GM18508 (cell line): ENCODE results near the gene CUTA.

Experiments used
- ATAC-seq: cut with Tn5 transposase; IDR thresholded peaks from one replicate; pipeline ENCODE4 v1.9.1; 2021; ENCODE audit warnings: moderate number of reproducible peaks; ENCODE audit not compliant: insufficient read depth, unreplicated experiment

CUTA gene

GRCh38 chr6:33440649-33441309 lies 22.9 kb upstream of the CUTA start:
- no peak for ATAC-seq

- ATAC-seq, result no peak
These were observed 22.2 kb upstream of the CUTA start for GRCh38 chr6:33439956-33440648.

DNA sequence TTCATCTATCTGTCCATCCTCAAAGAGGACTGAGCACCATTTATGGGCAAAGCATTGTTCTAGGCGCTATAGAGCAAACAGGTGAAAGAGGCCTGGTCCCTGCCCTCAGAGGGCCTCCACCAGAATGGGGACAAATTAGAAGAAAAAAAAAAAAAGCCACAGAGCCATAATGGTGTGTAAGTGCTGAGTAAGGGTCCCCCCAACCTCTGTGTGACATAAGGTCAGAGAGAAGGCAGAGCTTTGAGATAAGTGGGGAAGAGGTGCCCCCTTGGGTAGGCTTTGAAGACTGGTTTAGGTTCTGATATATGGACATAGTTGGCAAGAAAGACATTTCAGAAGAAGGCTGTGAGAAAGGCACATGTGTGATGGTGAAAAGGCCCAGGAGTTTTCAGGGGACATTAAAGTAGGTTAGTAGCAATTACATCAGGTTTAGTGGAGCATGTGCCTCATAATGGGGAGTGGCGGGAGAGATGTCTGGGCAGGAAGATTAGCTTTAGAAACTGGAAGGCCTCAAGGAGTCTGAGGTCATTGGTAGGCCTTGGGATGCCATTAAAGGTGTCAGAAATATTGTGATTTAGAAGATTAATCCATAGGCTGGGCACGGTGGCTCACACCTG lies 21.2 kb upstream of the CUTA start:
- no peak for ATAC-seq

- no peak for ATAC-seq
These were observed 19.8 kb upstream of the CUTA start for GRCh38 chr6:33437666-33438065.

- ATAC-seq, result no peak
These were observed 17.1 kb upstream of the CUTA start for GRCh38 chr6:33434961-33435360.

DNA sequence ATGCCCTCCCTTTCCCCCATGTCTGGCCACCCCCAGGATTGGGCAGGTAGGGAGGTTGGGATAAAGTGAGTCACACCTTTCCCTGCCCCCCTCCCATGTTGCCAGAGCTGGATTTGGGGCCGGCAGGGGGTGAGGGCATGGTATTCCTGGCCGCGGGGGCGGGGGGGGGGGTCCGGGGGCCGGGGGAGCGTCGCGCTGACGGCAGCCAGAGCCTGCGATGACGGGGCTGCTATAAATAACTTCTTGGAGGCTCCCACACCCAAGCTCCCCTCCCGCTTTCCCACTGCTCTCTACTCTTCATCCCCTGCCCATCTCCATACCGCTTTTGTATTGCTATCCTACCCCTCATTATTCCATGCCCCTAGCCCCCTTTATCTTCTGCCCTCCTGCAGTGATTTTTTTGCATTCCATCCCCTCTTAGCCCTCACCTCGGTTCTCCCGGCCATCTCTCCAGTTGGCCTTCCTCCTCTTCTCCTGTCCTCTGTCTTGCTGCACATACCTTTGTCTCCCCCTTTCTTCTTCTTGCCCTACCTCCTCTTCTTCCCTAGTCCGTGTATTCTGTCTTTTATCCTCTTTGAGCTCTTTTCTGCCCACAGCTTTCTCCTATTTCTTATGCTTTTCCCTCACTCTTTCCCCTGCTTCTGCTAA lies 15.8 kb upstream of the CUTA start:
- ATAC-seq, result no peak

DNA sequence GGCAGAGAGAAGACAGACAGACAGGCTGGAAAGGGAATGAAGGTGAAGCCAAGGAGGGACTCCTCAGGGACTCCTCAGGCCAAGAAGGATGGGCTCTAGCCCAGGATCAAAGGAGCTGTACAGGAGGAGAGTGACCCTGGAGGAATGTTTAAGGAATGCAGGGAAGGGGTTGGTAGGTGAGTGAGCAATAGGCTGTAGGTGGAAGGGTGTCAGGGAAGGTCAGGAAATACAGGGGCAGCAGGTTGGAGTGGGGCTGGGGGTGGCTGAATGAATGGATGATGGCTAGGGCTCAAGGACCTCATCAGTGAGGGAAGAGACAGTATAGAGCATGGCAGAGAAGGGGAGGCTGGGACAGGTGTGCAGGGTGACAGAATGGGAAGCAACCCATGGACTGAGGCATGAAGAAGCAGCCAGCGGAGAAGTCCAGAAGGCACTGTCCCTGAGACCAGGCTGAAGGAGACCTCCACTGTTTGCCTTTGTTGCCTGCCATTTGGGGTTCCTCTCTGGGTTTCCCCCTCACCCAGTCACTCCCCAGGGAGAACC lies 15.2 kb upstream of the CUTA start:
- ATAC-seq, result no peak

DNA sequence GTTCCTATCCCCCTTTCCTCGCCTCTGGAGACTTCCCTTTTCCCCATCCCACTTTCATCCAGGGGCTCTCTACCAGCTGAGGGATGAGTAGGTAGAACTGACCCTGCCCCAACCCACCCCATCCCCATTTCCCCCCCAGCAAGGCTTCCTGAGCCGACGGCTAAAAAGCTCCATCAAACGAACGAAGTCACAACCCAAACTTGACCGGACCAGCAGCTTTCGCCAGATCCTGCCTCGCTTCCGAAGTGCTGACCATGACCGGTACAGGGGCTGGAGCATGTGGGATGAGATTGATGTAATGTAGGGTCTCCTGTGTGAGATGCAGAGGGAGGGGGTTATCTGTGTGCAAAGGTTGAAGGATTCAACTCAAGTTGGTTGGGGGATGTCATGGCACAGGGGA lies 14.6 kb upstream of the CUTA start:
- ATAC-seq, result no peak

DNA sequence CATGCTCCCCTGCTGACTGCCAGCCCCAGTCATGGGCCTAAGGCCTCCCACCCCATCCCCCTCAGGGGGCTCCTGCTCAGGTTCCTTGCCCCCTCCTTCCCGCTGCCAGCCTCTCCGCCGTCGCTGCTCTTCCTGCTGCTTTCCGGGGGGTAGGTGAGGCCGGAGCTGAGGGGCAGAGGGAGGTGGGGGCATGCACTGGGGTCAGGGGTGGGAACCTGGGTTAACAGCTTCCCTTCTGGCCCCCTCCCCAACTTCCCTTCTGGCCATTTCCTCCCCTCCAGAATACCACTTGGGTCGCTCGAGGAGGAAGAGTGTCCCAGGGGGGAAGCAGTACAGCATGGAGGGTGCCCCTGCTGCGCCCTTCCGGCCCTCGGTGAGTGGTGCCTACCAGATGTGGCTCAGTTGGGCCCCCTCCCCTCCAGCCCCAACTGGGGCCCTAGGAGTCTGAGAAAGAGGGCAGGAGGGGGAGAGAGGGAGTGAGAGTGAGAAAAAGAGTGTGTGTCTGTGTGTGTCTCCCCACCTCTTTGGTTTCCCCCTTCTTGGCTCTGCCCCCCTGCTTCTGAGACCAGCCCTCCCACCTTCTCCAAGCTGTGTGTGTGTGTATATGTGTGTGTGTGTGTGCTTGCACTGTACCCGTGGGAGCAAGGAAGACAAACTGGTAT lies 14.1 kb upstream of the CUTA start:
- no peak for ATAC-seq

DNA sequence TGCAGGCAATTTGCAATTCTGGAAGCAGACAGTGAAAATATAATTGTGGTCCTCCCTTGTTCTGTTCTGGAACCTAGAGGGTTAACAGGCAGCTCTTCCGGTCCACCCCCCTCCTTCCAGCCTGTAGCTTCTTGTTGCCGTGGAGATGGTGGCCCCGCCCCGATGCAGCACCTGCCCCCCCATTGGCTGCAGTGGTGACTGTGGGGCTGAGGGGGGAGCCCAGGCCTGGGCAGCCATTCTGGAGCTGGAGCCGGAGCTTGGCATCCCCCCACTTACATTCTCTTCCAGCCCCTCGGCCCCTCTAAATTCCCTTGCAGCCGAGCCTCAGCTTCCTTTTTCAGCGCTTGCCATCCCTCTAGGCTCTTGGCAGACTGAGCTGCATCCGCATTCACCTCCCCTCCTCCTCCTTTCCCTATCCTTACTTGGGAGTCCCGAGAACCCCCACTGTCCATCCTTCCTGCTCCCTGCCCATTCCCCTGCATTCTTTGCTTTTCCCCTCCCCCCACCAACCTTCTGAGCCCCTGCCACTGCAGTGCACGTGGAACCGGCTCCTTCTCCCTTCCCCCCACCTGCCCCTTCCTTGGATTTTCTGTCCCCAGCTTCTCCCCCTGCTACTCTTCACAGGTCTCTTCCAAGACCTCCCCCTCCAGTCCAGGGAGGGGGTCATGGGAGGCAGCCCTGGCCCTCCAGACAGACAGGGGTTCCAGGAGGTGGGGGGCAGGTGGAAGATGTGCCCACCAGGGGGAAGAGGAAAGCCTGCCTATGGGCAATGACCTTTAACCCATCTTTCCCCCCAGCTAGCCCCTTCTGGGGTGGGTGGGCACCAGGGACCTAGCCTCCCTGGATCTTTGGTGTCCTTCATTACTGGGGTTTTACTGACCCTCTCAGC lies 13.3 kb upstream of the CUTA start:
- no peak for ATAC-seq

DNA sequence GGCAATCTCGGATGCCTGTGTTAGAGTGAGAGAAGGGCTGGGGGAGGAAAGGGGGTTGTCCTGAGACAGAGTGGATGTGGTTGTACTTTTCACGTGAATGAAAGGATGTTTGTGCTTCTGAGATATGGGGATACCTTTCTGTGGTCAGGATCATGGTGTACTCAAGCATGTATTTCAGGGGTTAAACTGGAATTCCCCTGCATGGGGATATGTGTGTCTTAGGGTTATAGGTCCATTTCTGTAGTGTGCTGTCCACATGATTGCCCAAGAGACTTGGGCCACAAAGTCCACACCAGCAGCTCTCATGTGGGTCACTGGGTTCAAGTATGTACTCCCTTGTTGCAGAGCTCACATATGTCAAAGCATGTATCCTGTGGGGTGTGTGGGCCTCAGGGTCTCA lies 12.4 kb upstream of the CUTA start:
- ATAC-seq, result no peak

DNA sequence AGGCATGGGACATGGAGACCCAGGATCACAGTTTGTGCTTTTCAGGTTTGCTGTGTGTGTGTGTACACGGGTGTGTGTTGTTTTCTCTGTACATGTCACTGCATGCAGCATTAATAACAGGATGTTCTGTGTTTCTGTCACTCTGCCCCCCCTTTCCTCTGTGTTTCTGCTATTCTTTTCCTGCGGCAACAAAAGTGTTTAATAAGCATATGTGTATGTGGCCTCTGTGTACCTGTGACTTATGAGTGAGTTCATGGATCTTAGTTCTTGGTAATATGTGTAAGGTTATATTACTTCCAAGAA lies 11.8 kb upstream of the CUTA start:
- no peak for ATAC-seq

DNA sequence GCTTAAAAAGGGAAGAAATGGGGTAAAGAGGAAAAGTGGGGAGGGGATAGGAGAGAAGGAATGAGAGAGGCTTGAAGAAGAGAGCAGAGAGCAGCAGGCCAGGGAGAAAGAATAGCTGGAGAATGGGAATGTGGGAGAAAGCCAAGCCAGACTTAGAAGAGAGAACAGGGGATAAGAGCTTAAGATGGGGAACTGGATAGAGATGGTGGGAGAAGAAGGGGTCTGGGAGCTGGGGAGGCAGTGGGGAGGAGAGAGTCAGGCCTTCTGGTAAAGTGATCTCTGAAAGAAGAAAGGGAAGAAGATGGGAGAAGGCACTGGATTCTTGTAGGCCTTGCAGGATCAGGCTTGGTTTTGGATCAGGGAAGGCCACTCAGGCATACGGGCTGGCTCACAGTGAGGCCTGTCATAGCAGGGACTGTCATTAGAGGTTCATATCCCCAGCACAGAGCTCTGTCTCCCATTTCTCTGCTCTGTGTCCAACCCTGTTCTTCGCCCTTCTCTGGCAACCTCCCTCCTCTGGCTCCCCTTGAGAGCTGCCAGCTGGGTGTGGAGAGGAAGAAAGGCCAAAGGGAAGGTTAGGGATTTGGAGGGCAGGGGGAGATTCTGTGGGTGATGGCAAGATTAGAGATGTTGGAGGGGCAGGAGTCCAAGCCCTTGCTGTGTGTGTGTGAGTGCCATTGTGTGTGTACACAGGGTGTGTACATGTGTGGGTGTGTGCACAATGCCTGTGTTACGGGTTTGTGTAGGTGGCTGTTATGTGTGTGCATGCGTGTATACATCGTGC lies 11.3 kb upstream of the CUTA start:
- no peak for ATAC-seq

DNA sequence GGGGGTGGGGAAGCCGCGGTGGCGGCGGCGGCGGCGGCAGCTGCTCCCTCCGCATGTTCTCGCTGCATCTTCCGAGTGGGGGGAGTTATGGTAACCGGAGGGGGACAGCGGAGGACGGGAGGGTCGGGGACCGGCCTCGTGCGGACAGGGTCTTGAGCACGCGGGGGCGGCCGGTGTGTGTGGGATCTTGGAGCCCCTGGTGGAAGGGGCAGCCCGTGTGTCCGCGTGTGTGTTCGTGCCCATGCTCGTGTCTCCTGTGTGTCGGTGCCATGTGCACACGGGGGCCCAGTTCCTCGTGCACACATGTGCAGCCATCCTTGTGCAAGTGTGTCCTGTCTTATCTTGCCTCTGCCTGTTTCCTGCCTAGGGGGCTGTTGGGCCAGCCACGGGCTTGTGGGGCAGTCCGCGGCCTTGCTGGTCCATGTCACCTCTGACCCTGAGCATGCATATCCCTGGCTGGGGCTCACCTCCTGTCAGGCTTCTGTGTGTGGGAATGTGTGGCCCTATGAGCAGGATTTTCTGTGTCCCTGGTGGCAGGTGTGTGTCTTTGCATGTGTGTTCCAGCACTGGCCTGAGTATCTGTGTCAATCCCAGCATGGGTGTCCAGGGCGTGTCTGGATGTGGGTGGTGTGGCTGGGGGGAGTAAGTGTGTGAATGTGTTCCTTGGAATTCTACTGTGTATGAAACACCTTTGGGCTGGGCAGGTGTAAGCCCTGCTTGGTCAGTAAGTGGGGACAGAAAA lies 10.5 kb upstream of the CUTA start:
- no peak for ATAC-seq

- no peak for ATAC-seq
These were observed 9.8 kb upstream of the CUTA start for GRCh38 chr6:33427585-33428223.

DNA sequence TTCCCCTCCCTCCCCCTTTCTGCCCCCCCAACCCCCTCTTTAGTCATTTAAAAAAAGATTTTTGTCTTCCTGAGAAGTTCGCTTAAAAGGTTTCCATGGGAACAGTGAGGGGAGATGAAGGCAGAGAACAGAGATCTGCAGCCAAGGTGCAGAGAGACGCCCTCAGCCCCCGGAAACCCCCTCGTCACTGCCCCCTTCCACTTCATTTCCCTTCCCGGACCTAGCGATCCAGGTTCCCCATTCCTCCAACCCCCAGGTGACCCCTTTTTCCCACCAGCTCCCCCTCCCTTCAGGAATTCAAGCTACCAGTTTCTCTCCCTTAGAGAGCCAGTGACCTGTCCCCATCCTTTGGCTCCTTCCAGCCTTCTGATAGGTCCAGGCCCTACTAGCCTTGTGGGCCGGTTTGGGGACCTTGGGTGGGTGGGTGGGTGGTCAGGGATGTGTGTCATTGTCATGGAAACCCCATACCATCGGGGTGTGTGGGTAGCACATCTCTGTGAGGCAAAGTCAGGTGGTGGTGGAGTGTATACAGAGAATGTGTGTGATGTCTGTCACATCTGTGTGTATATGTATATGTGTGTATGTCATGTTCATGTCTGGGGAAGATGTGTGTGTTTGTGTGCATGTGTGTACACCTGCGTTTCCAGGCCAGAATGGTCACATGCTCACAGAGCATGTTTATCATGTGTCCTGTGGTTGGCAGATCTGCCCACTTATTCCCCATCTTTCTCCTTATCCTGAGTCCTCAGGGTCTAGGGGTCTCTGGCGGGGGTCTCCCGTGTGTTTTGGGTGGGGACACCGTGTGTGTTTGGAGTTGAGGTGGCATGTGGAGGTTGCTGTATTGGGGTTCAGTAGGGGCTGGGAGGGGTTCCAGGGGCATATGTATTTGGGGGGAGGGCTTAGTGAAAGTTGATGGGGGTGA lies 8.9 kb upstream of the CUTA start:
- no peak for ATAC-seq
